HG02943 (cell line): ENCODE measurements around the gene TSFM.

Experiments
- ATAC-seq: cut with Tn5 transposase; IDR thresholded peaks from one replicate; pipeline ENCODE4 v1.9.1; 2021; ENCODE audit warnings: mild to moderate bottlenecking, low read depth, moderate library complexity; ENCODE audit not compliant: unreplicated experiment

TSFM gene

GRCh38 chr12:57777367-57777766 lies 5.2 kb upstream of the TSFM start:
- no peak for ATAC-seq

- no peak for ATAC-seq
Observed at GRCh38 chr12:57777911-57778310, 4.7 kb upstream of the TSFM start.

- ATAC-seq: no peak
Observed at GRCh38 chr12:57779736-57780135, 2.9 kb upstream of the TSFM start.

- no peak for ATAC-seq
Observed at GRCh38 chr12:57780284-57780897, 2.2 kb upstream of the TSFM start.

- no peak for ATAC-seq
Observed at GRCh38 chr12:57781244-57781643, 1.3 kb upstream of the TSFM start.

- no peak for ATAC-seq
Observed at GRCh38 chr12:57781801-57782200, 786 bp upstream of the TSFM start.

GRCh38 chr12:57782243-57782607 lies 362 bp upstream of the TSFM start:
- no peak for ATAC-seq

GRCh38 chr12:57783466-57783801 lies 847 bp downstream of the TSFM start:
- no peak for ATAC-seq

GRCh38 chr12:57783861-57784260 lies 1.3 kb downstream of the TSFM start:
- ATAC-seq: no peak

GRCh38 chr12:57793920-57794319 lies 11.3 kb downstream of the TSFM start:
- ATAC-seq: no peak

- ATAC-seq: no peak
Observed at GRCh38 chr12:57795354-57795753, 12.8 kb downstream of the TSFM start.

GRCh38 chr12:57796996-57797395 lies 14.4 kb downstream of the TSFM start:
- no peak for ATAC-seq

- ATAC-seq: no peak
Observed at GRCh38 chr12:57797933-57798332, 15.3 kb downstream of the TSFM start.

GRCh38 chr12:57800965-57801364 lies 18.4 kb downstream of the TSFM start:
- no peak for ATAC-seq

- ATAC-seq: no peak
Observed at GRCh38 chr12:57802607-57803006, 20.0 kb downstream of the TSFM start.

- no peak for ATAC-seq
Observed at GRCh38 chr12:57803319-57803893, 20.8 kb downstream of the TSFM start.

GRCh38 chr12:57806677-57807076 lies 24.1 kb downstream of the TSFM start:
- ATAC-seq: no peak

GRCh38 chr12:57807285-57807684 lies 24.7 kb downstream of the TSFM start:
- ATAC-seq: no peak

GRCh38 chr12:57808351-57808750 lies 25.8 kb downstream of the TSFM start:
- ATAC-seq: no peak

GRCh38 chr12:57809425-57809824 lies 26.8 kb downstream of the TSFM start:
- no peak for ATAC-seq

- ATAC-seq: no peak
Observed at GRCh38 chr12:57810450-57810849, 27.9 kb downstream of the TSFM start.

- no peak for ATAC-seq
Observed at GRCh38 chr12:57811028-57811755, 28.6 kb downstream of the TSFM start.
